H4 (cell line): ENCODE measurements around the gene FGF1. TPM values are rescaled to one million over a fixed set of nuclear protein-coding genes. Genes with fewer than 3 reads are reported as not detected.

Experiments used
- DNase-seq: peaks from one replicate; pipeline ENCODE4 v3.0.0-alpha.2; 2015; ENCODE audit warnings: low spot score
- total RNA-seq: library from RNA; depleted of rRNA; stranded (reverse); fragments of >200 nt; shearing (Covaris generic); gene quantifications from 2 replicates; pipeline ENCODE4 v1.2.3, GENCODE V29; 2014; rRNA removed

FGF1 gene
- total RNA-seq, 1 experiment from 2014 or later: 3.1 TPM

- DNase-seq: no peak
Observed at GRCh38 chr5:142542906-142543305, 143.0 kb downstream of the FGF1 start.

Other genes starting within 250 kb of the FGF1 start
- gene ARHGAP26, start 84.3 kb upstream of the FGF1 start, total RNA-seq: 0.33 and 1.7 TPM in 2 replicates